Liver (tissue), 9 donors: Measurements from ENCODE around the gene URGCP. TPM values are rescaled to one million over a fixed set of nuclear protein-coding genes. Genes with fewer than 3 reads are reported as not detected.

Experiments
- DNase-seq: peaks from one replicate; pipeline ENCODE4 v3.0.0-alpha.2; 2017; ENCODE audit warnings: low spot score
- H3K27ac ChIP-seq, 2 donors: one replicate each; pipeline ENCODE4 v1.7.0; 2013; ENCODE audit warnings: inconsistent platforms in 2 of 2, low read length in 2 of 2, control low read depth in 1 of 2, low read depth in 1 of 2, mild to moderate bottlenecking in 1 of 2
- H3K27me3 ChIP-seq, 4 donors: one replicate each; pipeline versions ENCODE4 v1.6.1 to v1.7.0; 2013; ENCODE audit warnings: low read length in 3 of 4, inconsistent platforms in 1 of 4, mild to moderate bottlenecking in 1 of 4, moderate library complexity in 1 of 4; ENCODE audit not compliant: control insufficient read depth in 4 of 4, insufficient read depth in 4 of 4
- H3K36me3 ChIP-seq, 4 donors: one replicate each; pipeline versions ENCODE4 v1.6.1 to v1.7.0; 2013; ENCODE audit warnings: low read length in 3 of 4, mild to moderate bottlenecking in 3 of 4, low read depth in 1 of 4, moderate library complexity in 1 of 4; ENCODE audit not compliant: control insufficient read depth in 4 of 4, insufficient read depth in 3 of 4
- H3K4me1 ChIP-seq, 4 donors: one replicate each; pipeline versions ENCODE4 v1.6.1 to v1.7.0; 2013; ENCODE audit warnings: low read length in 3 of 4, mild to moderate bottlenecking in 3 of 4, moderate library complexity in 1 of 4; ENCODE audit not compliant: control insufficient read depth in 4 of 4, insufficient read depth in 4 of 4
- H3K4me3 ChIP-seq, 3 donors: one replicate each; pipeline versions ENCODE4 v1.6.1 to v1.7.0; 2013; ENCODE audit warnings: low read length in 3 of 3, control low read depth in 1 of 3, low read depth in 1 of 3, mild to moderate bottlenecking in 1 of 3
- H3K9ac ChIP-seq, 2 donors: one replicate each; pipeline ENCODE4 v1.7.0; 2013; ENCODE audit warnings: low read length in 2 of 2, mild to moderate bottlenecking in 2 of 2, moderate library complexity in 2 of 2, control low read depth in 1 of 2, low read depth in 1 of 2
- H3K9me3 ChIP-seq, 4 donors: one replicate each; pipeline versions ENCODE4 v1.6.1 to v1.7.0; 2013; ENCODE audit warnings: low read length in 3 of 4; ENCODE audit not compliant: control insufficient read depth in 4 of 4
- EGR1 ChIP-seq, 2 donors: IDR thresholded peaks; 2 replicates each; pipeline ENCODE4 v1.6.1; 2016 to 2018; ENCODE audit warnings: antibody characterized with exemption in 2 of 2, low read depth in 2 of 2
- FOXA1 ChIP-seq: IDR thresholded peaks from 2 replicates; pipeline ENCODE4 v1.6.1; 2016; ENCODE audit warnings: antibody characterized with exemption
- FOXA2 ChIP-seq: IDR thresholded peaks from 2 replicates; pipeline ENCODE4 v1.6.1; 2016; ENCODE audit warnings: antibody characterized with exemption
- GABPA ChIP-seq, 2 donors: IDR thresholded peaks in 1 of 2; conservative IDR thresholded peaks in 1 of 2; 2 replicates each; pipeline ENCODE4 v1.6.1; 2016; ENCODE audit warnings: antibody characterized with exemption in 2 of 2, mild to moderate bottlenecking in 1 of 2, moderate library complexity in 1 of 2
- HNF4A ChIP-seq, 2 donors: conservative IDR thresholded peaks; 2 replicates each; pipeline ENCODE4 v1.6.1; 2016; ENCODE audit warnings: antibody characterized with exemption in 2 of 2, mild to moderate bottlenecking in 2 of 2
- HNF4G ChIP-seq: IDR thresholded peaks from 2 replicates; pipeline ENCODE4 v1.6.1; 2016; ENCODE audit warnings: antibody characterized with exemption
- JUND ChIP-seq, 2 donors: IDR thresholded peaks; 2 replicates each; pipeline ENCODE4 v1.6.1; 2016; ENCODE audit warnings: antibody characterized with exemption in 2 of 2
- NR2F2 ChIP-seq: IDR thresholded peaks from 2 replicates; pipeline ENCODE4 v1.6.1; 2016; ENCODE audit warnings: antibody characterized with exemption
- RAD21 ChIP-seq, 2 donors: IDR thresholded peaks; 2 replicates each; pipeline ENCODE4 v1.6.1; 2016; ENCODE audit warnings: antibody characterized with exemption in 2 of 2, mild to moderate bottlenecking in 2 of 2
- RXRA ChIP-seq, 2 donors: IDR thresholded peaks; 2 replicates each; pipeline ENCODE4 v1.6.1; 2017 to 2018; ENCODE audit warnings: antibody characterized with exemption in 2 of 2, mild to moderate bottlenecking in 1 of 2
- SP1 ChIP-seq: IDR thresholded peaks from 2 replicates; pipeline ENCODE4 v1.6.1; 2018; ENCODE audit warnings: antibody characterized with exemption, mild to moderate bottlenecking
- TAF1 ChIP-seq: conservative IDR thresholded peaks from 2 replicates; pipeline ENCODE4 v1.6.1; 2016; ENCODE audit warnings: antibody characterized with exemption, mild to moderate bottlenecking
- YY1 ChIP-seq: IDR thresholded peaks from 2 replicates; pipeline ENCODE4 v1.6.1; 2016; ENCODE audit warnings: antibody characterized with exemption, mild to moderate bottlenecking
- WGBS: extraction: QIAGEN DNeasy Blood & Tissue Kit; methylation state at CpG from one replicate; pipeline ENCODE4 v1.1.7; 2013; 5-methylcytosine and 5-hydroxymethylcytosine counted together
- polyA plus RNA-seq, 2 donors: library from polyadenylated mRNA; stranded (reverse) in 1 of 2; unstranded in 1 of 2; fragments of 200-250 nt in 1 of 2; fragments of >200 nt in 1 of 2; fragmentation: Nextera tagmentation in 1 of 2; extraction: Ambion mirVana in 1 of 2; gene quantifications; one replicate each; pipeline versions ENCODE4 v1.2.1 to v1.2.3, GENCODE V29; 2013 to 2015
- total RNA-seq, 2 donors: library from RNA; depleted of rRNA; stranded (reverse); fragments of >200 nt; gene quantifications; one replicate each; pipeline ENCODE4 v1.2.3, GENCODE V29; 2014
- TF ChIP-seq, protein P1 (sequence below): IDR thresholded peaks from 2 replicates; pipeline ENCODE4 v1.6.1; 2016; ENCODE audit warnings: antibody characterized with exemption, mild to moderate bottlenecking
- TF ChIP-seq, protein P2 (sequence below): fragments of 150-350 bp; IDR thresholded peaks from 2 replicates; pipeline ENCODE4 v1.5.1; 2017; ENCODE audit warnings: improper control_type of control experiment, low read depth, low read length; ENCODE audit not compliant: missing input control
- TF ChIP-seq, protein P3 (sequence below): IDR thresholded peaks from 2 replicates; pipeline ENCODE4 v1.6.1; 2016; ENCODE audit warnings: antibody characterized with exemption
- TF ChIP-seq, protein P4 (sequence below): IDR thresholded peaks from 2 replicates; pipeline ENCODE4 v1.6.1; 2016; ENCODE audit warnings: antibody characterized with exemption
- donor health status: healthy.
- donor health status: healthy.
- donor health status: healthy.
- donor health status: healthy.
- donor health status: healthy.

The URGCP gene
- total and polyA plus RNA-seq, 4 donors = 7.2 to 28.4 (median 13.0) TPM

DNA sequence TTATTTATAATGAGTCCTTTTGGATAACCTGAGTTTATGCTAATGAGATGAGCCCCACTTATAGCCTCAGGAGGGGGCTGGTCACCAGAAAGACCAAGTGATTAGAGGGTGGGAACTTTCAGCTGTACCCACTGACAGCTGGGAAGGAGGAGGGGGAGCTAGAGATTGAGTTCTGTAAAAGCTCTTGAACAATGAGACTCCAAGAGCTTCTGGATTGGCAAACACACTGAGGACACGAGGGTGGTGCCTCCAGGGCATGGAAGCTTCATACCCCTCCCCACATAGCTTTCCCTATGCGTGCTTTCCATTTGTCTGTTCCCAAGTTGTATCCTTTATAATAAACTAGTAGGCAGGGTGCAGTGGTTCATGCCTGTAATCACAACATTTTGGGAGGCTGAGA lies 57.3 kb downstream of the URGCP start:
- H3K27me3 ChIP-seq = no peaks in the 10 kb centered on the region
- WGBS = 62% methylated on average over 2 of the region's 2 CpGs
- H3K36me3 ChIP-seq = no peaks in the 10 kb centered on the region
- no peaks in the 10 kb centered on the region for H3K4me1 ChIP-seq
- no peaks in the 10 kb centered on the region for H3K9me3 ChIP-seq
- TF ChIP-seq YY1 (no peak), RXRA (IDR thresholded peaks at IDR 0.05) (no peak), FOXA2 (no peak), EGR1 (IDR thresholded peaks at IDR 0.05; ENCODE audit: low read depth in 2 of 2) (no peak), SP1 (no peak), JUND (IDR thresholded peaks at IDR 0.05) (no peak), TAF1 (no peak), NR2F2 (no peak), GABPA (IDR thresholded peaks at IDR 0.05 in 1 of 2, conservative IDR thresholded peaks at IDR 0.05 in 1 of 2) (no peak), HNF4G (no peak)
- TF ChIP-seq, protein P1, sequence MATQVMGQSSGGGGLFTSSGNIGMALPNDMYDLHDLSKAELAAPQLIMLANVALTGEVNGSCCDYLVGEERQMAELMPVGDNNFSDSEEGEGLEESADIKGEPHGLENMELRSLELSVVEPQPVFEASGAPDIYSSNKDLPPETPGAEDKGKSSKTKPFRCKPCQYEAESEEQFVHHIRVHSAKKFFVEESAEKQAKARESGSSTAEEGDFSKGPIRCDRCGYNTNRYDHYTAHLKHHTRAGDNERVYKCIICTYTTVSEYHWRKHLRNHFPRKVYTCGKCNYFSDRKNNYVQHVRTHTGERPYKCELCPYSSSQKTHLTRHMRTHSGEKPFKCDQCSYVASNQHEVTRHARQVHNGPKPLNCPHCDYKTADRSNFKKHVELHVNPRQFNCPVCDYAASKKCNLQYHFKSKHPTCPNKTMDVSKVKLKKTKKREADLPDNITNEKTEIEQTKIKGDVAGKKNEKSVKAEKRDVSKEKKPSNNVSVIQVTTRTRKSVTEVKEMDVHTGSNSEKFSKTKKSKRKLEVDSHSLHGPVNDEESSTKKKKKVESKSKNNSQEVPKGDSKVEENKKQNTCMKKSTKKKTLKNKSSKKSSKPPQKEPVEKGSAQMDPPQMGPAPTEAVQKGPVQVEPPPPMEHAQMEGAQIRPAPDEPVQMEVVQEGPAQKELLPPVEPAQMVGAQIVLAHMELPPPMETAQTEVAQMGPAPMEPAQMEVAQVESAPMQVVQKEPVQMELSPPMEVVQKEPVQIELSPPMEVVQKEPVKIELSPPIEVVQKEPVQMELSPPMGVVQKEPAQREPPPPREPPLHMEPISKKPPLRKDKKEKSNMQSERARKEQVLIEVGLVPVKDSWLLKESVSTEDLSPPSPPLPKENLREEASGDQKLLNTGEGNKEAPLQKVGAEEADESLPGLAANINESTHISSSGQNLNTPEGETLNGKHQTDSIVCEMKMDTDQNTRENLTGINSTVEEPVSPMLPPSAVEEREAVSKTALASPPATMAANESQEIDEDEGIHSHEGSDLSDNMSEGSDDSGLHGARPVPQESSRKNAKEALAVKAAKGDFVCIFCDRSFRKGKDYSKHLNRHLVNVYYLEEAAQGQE = no peak
- TF ChIP-seq, protein P2, sequence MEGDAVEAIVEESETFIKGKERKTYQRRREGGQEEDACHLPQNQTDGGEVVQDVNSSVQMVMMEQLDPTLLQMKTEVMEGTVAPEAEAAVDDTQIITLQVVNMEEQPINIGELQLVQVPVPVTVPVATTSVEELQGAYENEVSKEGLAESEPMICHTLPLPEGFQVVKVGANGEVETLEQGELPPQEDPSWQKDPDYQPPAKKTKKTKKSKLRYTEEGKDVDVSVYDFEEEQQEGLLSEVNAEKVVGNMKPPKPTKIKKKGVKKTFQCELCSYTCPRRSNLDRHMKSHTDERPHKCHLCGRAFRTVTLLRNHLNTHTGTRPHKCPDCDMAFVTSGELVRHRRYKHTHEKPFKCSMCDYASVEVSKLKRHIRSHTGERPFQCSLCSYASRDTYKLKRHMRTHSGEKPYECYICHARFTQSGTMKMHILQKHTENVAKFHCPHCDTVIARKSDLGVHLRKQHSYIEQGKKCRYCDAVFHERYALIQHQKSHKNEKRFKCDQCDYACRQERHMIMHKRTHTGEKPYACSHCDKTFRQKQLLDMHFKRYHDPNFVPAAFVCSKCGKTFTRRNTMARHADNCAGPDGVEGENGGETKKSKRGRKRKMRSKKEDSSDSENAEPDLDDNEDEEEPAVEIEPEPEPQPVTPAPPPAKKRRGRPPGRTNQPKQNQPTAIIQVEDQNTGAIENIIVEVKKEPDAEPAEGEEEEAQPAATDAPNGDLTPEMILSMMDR = no peak
- no peak for DNase-seq
- H3K27ac ChIP-seq = no peak overlapping the region
- H3K4me3 ChIP-seq = no peak overlapping the region
- H3K9ac ChIP-seq = no peak overlapping the region

DNA sequence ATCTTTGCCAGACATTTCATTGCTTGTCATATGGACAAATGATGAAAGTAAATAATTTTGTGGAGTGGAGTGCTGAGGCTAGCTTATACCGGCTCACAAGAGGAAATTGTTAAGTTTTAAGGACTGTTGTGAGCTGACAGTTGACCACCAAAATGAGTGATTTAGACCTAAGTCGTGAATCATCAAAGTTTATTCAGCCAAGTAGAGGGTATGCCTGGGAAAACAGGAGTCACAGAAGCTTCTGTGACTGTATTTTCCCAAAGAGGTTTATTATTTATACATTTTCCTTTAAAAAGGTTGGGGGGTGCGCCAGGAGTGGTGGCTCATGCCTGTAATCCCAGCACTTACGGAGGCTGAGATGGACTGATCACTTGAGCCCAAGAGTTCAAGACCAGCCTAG lies 58.9 kb downstream of the URGCP start:
- Histone ChIP-seq H3K27ac (no peak overlapping the region), H3K9me3 (no peaks in the 10 kb centered on the region), H3K9ac (no peak overlapping the region), H3K4me1 (no peaks in the 10 kb centered on the region), H3K36me3 (no peaks in the 10 kb centered on the region), H3K27me3 (no peaks in the 10 kb centered on the region), H3K4me3 (no peak overlapping the region)
- no peak for DNase-seq
- WGBS = 61% methylated on average over 4 of the region's 4 CpGs
- TF ChIP-seq YY1 (no peak), JUND (IDR thresholded peaks at IDR 0.05) (no peak), FOXA1 (no peak), EGR1 (IDR thresholded peaks at IDR 0.05; ENCODE audit: low read depth in 2 of 2) (no peak), HNF4G (no peak), RXRA (IDR thresholded peaks at IDR 0.05) (no peak), HNF4A (conservative IDR thresholded peaks at IDR 0.05) (no peak), SP1 (no peak), FOXA2 (no peak), TAF1 (no peak), RAD21 (IDR thresholded peaks at IDR 0.05) (no peak)
- TF ChIP-seq, protein P3, sequence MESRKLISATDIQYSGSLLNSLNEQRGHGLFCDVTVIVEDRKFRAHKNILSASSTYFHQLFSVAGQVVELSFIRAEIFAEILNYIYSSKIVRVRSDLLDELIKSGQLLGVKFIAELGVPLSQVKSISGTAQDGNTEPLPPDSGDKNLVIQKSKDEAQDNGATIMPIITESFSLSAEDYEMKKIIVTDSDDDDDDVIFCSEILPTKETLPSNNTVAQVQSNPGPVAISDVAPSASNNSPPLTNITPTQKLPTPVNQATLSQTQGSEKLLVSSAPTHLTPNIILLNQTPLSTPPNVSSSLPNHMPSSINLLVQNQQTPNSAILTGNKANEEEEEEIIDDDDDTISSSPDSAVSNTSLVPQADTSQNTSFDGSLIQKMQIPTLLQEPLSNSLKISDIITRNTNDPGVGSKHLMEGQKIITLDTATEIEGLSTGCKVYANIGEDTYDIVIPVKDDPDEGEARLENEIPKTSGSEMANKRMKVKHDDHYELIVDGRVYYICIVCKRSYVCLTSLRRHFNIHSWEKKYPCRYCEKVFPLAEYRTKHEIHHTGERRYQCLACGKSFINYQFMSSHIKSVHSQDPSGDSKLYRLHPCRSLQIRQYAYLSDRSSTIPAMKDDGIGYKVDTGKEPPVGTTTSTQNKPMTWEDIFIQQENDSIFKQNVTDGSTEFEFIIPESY = no peak
- TF ChIP-seq, protein P1 = no peak
- TF ChIP-seq, protein P4, sequence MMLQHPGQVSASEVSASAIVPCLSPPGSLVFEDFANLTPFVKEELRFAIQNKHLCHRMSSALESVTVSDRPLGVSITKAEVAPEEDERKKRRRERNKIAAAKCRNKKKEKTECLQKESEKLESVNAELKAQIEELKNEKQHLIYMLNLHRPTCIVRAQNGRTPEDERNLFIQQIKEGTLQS = no peak
